NCI-H748 (cell line): ENCODE data around the gene TMEM52B.
"Not testable (repeated sequence)": the region's sequence is repeated elsewhere in the genome, so short reads cannot be mapped to it uniquely, and the experiment has no call there.

Source experiments
- DNase-seq: peaks from one replicate; lab custom pipeline; 2025; ENCODE audit not compliant: unreplicated experiment; lab: John Stamatoyannopoulos, UW

The TMEM52B gene

DNA sequence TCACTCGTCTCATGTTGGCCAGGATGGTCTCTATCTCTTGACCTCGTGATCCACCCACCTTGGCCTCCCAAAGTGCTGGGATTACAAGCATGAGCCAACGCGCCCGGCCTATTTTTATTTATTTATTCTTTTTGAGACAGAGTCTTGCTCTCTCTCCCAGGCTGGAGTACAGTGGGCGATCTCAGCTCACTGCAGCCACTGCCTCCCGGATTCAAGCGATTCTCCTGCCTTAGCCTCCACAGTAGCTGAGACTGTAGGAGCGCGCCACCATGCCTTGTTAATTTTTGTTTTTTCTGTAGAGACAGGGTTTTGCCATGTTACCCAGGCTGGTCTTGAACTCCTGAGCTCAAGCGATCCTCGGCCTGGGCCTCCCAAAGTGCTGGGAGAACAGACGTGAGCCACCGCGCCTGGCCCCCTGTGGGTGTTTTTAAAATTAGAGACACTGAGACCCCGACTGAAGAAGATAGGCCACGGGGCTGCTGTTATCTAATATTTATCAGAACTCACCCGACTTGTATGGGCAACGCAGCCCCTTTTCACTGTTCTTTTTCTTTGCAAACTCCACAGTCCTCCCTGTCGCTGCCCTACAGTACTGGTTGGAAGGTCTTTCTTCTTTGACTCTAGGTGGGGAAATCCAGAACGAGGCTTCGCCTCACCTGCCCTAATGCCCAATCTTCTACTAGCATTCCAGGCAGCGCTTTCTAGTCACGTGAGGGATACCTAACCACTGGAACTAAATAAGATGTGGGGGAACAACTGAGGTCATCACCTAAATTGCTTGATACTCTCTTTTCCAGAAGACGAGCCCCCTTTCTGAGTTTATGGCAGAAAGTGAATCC is 32.5 kb downstream of the TMEM52B start:
- no peak for DNase-seq

- peak; percentile 85 for DNase-seq
Measured at GRCh38 chr12:10211940-10212738, 33.3 kb downstream of the TMEM52B start.

DNA sequence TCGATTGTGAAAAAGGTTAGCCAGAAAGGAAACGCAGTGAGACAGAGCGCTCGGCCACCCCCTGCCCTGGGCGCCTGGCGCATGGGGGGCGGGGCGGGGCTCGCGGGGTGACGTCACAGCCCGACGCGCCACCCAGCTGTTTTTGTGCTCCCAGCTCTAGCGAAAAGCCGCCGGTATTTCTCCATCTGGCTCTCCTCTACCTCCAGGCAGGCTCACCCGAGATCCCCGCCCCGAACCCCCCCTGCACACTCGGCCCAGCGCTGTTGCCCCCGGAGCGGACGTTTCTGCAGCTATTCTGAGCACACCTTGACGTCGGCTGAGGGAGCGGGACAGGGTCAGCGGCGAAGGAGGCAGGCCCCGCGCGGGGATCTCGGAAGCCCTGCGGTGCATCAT is 33.9 kb downstream of the TMEM52B start, which contains the start of gene GABARAPL1:
TSS of gene GABARAPL1 (plus strand) at position 139 of the 393 bp plus-strand sequence. CDS start at position 392, 253 bp downstream.
- peak; percentile 61 for DNase-seq

- peak; percentile 64 for DNase-seq
Measured at GRCh38 chr12:10213168-10214135, 34.6 kb downstream of the TMEM52B start.

- DNase-seq: no peak
Measured at GRCh38 chr12:10214136-10214894, 35.5 kb downstream of the TMEM52B start.

DNA sequence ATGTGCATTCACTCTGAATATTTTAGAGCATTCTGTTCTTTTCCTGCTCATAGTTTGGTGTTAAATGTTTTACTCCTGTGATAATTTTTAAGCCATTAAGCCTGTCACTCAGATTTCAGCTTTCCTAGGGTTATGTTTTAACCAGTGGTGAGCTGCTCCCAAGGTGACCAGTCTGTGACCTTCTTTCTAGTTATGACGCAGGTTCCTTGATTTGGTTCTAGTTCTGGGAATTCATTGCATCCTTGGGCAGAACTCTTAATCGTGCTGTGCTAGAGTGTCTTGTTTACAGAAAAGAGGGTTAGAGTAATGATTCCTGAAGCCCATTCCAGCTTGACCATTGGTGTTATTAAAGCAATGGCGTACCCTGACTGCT is 36.0 kb downstream of the TMEM52B start:
- DNase-seq: no peak

DNA sequence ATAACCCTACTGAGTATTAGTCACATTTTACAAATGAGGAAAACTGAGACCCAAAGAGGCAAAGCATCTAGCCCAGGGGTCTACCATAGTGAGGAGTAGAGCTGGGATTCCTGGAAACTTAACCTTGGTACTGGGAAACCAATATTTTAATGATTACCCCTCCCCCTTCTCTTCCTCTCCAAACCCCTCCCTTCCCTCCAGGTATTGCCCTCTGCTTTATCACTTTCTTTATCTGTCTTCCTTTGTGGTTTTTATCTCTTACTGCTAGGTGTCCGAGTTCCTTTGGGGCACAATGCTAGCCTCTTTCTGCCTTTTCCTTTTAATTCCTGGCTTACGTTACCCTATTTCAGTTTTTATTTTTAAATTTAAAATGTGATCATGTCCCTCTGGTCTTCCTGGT is 36.6 kb downstream of the TMEM52B start:
- no peak for DNase-seq

- not testable (repeated sequence) for DNase-seq
Measured at GRCh38 chr12:10215946-10216345, 37.1 kb downstream of the TMEM52B start.

GRCh38 chr12:10218021-10218420 is 39.2 kb downstream of the TMEM52B start:
- DNase-seq: no peak

DNA sequence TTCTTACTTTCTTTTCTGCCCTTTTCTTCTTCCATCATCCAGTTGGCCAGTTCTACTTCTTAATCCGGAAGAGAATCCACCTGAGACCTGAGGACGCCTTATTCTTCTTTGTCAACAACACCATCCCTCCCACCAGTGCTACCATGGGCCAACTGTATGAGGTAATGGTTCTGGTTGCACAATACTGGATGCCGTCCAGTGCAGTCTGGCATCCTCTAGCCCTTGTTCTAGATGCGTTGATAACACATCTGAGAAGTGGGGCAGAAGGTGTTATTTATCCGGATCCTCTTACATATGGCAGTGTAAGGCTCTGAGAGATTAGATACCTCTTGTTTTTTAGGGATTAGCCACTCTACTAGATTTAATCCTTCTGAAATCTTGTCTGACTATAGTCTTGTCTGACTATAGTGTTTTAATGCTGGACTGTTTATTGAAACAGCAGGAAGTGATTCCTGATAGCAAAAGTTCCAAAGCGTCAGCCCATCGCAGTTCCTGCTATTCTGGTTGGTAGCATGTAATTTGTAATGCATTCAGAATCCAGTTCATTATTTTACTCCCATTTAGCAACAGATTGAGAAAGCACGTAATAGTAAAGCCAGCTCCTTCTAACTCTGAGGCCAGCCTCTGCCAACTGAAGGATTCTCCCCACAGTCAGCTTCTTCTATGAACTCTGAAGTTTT is 41.7 kb downstream of the TMEM52B start:
- no peak for DNase-seq

DNA sequence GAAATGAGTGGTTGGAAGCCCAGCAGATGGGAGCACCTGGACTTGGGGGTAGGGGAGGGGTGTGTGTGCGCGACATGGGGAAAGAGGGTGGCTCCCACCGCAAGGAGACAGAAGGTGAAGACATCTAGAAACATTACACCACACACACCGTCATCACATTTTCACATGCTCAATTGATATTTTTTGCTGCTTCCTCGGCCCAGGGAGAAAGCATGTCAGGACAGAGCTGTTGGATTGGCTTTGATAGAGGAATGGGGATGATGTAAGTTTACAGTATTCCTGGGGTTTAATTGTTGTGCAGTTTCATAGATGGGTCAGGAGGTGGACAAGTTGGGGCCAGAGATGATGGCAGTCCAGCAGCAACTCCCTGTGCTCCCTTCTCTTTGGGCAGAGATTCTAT is 43.0 kb downstream of the TMEM52B start:
- DNase-seq: no peak

- no peak for DNase-seq
Measured at GRCh38 chr12:10223208-10223607, 44.4 kb downstream of the TMEM52B start.

DNA sequence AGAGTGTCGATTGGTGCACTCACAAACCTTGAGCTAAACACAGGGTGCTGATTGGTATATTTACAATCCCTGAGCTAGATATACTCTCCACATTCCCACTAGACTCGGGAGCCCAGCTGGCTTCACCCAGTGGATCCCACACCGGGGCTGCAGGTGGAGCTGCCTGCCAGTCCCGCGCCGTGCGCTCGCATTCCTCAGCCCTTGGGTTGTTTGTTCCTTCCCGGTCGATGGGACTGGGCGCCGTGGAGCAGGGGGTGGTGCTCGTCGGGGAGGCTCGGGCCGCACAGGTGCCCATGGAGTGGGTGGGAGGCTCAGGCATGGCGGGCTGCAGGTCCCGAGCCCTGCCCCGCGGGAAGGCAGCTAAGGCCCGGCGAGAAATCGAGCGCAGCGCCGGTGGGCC is 46.6 kb downstream of the TMEM52B start:
- DNase-seq: not testable (repeated sequence)

GRCh38 chr12:10226086-10226485 is 47.3 kb downstream of the TMEM52B start:
- no peak for DNase-seq

GRCh38 chr12:10226731-10227130 is 47.9 kb downstream of the TMEM52B start:
- DNase-seq: no peak

GRCh38 chr12:10227648-10228047 is 48.8 kb downstream of the TMEM52B start:
- DNase-seq: no peak

DNA sequence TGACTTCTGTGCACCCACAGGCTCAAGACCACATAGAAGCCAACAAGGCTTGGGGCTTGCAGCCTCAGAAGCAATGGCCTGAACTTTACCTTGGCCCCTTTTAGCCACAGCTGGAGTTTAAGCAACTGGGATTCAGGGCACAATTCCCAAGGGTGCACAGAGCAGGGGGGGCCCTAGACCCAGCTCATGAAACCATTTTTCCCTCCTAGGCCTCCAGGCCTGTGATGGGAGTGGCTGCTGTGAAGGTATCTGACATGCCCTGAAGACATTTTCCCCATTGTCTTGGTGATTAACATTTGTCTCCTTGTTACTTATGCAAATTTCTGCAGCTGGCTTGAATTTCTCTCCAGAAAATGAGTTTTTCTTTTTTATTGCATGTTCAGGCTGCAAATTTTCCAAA is 55.7 kb downstream of the TMEM52B start:
- DNase-seq: no peak

GRCh38 chr12:10235761-10236631 is 57.2 kb downstream of the TMEM52B start:
- DNase-seq: peak; percentile 21

DNA sequence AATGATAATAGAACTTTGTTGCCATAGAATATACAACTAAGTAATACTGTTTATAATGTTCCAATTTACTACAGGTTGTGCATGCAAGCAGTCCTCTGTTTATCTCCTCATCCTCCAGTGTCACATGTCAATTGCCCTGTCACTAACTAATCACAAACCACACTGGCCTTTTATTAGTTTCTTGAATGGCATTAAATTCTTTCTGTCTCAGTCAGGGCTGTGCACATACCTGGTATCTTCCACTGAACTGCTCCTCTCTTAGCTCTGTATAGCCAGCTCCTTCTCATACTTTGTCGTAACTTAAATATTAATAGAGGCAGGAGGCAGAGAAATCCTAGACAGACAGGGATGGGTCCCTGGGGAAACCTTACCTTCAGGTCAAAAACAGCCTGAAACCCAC is 57.9 kb downstream of the TMEM52B start:
- no peak for DNase-seq
